Liver (tissue), 9 donors: ENCODE measurements around the gene ERC2. TPM values are rescaled to one million over a fixed set of nuclear protein-coding genes. Genes with fewer than 3 reads are reported as not detected.

Source experiments
- DNase-seq: peaks from one replicate; pipeline ENCODE4 v3.0.0-alpha.2; 2017; ENCODE audit warnings: low spot score
- H3K27ac ChIP-seq, 2 donors: one replicate each; pipeline ENCODE4 v1.7.0; 2013; ENCODE audit warnings: inconsistent platforms in 2 of 2, low read length in 2 of 2, control low read depth in 1 of 2, low read depth in 1 of 2, mild to moderate bottlenecking in 1 of 2
- H3K27me3 ChIP-seq, 4 donors: one replicate each; pipeline versions ENCODE4 v1.6.1 to v1.7.0; 2013; ENCODE audit warnings: low read length in 3 of 4, inconsistent platforms in 1 of 4, mild to moderate bottlenecking in 1 of 4, moderate library complexity in 1 of 4; ENCODE audit not compliant: control insufficient read depth in 4 of 4, insufficient read depth in 4 of 4
- H3K36me3 ChIP-seq, 4 donors: one replicate each; pipeline versions ENCODE4 v1.6.1 to v1.7.0; 2013; ENCODE audit warnings: low read length in 3 of 4, mild to moderate bottlenecking in 3 of 4, low read depth in 1 of 4, moderate library complexity in 1 of 4; ENCODE audit not compliant: control insufficient read depth in 4 of 4, insufficient read depth in 3 of 4
- H3K4me1 ChIP-seq, 4 donors: one replicate each; pipeline versions ENCODE4 v1.6.1 to v1.7.0; 2013; ENCODE audit warnings: low read length in 3 of 4, mild to moderate bottlenecking in 3 of 4, moderate library complexity in 1 of 4; ENCODE audit not compliant: control insufficient read depth in 4 of 4, insufficient read depth in 4 of 4
- H3K4me3 ChIP-seq, 3 donors: one replicate each; pipeline versions ENCODE4 v1.6.1 to v1.7.0; 2013; ENCODE audit warnings: low read length in 3 of 3, control low read depth in 1 of 3, low read depth in 1 of 3, mild to moderate bottlenecking in 1 of 3
- H3K9ac ChIP-seq, 2 donors: one replicate each; pipeline ENCODE4 v1.7.0; 2013; ENCODE audit warnings: low read length in 2 of 2, mild to moderate bottlenecking in 2 of 2, moderate library complexity in 2 of 2, control low read depth in 1 of 2, low read depth in 1 of 2
- H3K9me3 ChIP-seq, 4 donors: one replicate each; pipeline versions ENCODE4 v1.6.1 to v1.7.0; 2013; ENCODE audit warnings: low read length in 3 of 4; ENCODE audit not compliant: control insufficient read depth in 4 of 4
- CTCF ChIP-seq: fragments of 150-350 bp; IDR thresholded peaks from 2 replicates; pipeline ENCODE4 v1.5.1; 2017; ENCODE audit warnings: improper control_type of control experiment, low read depth, low read length; ENCODE audit not compliant: missing input control
- FOXA1 ChIP-seq: IDR thresholded peaks from 2 replicates; pipeline ENCODE4 v1.6.1; 2016; ENCODE audit warnings: antibody characterized with exemption
- FOXA2 ChIP-seq: IDR thresholded peaks from 2 replicates; pipeline ENCODE4 v1.6.1; 2016; ENCODE audit warnings: antibody characterized with exemption
- HNF4A ChIP-seq, 2 donors: conservative IDR thresholded peaks; 2 replicates each; pipeline ENCODE4 v1.6.1; 2016; ENCODE audit warnings: antibody characterized with exemption in 2 of 2, mild to moderate bottlenecking in 2 of 2
- HNF4G ChIP-seq: IDR thresholded peaks from 2 replicates; pipeline ENCODE4 v1.6.1; 2016; ENCODE audit warnings: antibody characterized with exemption
- JUND ChIP-seq, 2 donors: IDR thresholded peaks; 2 replicates each; pipeline ENCODE4 v1.6.1; 2016; ENCODE audit warnings: antibody characterized with exemption in 2 of 2
- MAX ChIP-seq: IDR thresholded peaks from 2 replicates; pipeline ENCODE4 v1.6.1; 2016; ENCODE audit warnings: antibody characterized with exemption
- NR2F2 ChIP-seq: IDR thresholded peaks from 2 replicates; pipeline ENCODE4 v1.6.1; 2016; ENCODE audit warnings: antibody characterized with exemption
- RAD21 ChIP-seq, 2 donors: IDR thresholded peaks; 2 replicates each; pipeline ENCODE4 v1.6.1; 2016; ENCODE audit warnings: antibody characterized with exemption in 2 of 2, mild to moderate bottlenecking in 2 of 2
- TAF1 ChIP-seq: conservative IDR thresholded peaks from 2 replicates; pipeline ENCODE4 v1.6.1; 2016; ENCODE audit warnings: antibody characterized with exemption, mild to moderate bottlenecking
- YY1 ChIP-seq: IDR thresholded peaks from 2 replicates; pipeline ENCODE4 v1.6.1; 2016; ENCODE audit warnings: antibody characterized with exemption, mild to moderate bottlenecking
- ZBTB33 ChIP-seq: IDR thresholded peaks from 2 replicates; pipeline ENCODE4 v1.6.1; 2016; ENCODE audit warnings: antibody characterized with exemption
- WGBS: extraction: QIAGEN DNeasy Blood & Tissue Kit; methylation state at CpG from one replicate; pipeline ENCODE4 v1.1.7; 2013; 5-methylcytosine and 5-hydroxymethylcytosine counted together
- polyA plus RNA-seq, 2 donors: library from polyadenylated mRNA; stranded (reverse) in 1 of 2; unstranded in 1 of 2; fragments of 200-250 nt in 1 of 2; fragments of >200 nt in 1 of 2; fragmentation: Nextera tagmentation in 1 of 2; extraction: Ambion mirVana in 1 of 2; gene quantifications; one replicate each; pipeline versions ENCODE4 v1.2.1 to v1.2.3, GENCODE V29; 2013 to 2015
- total RNA-seq, 2 donors: library from RNA; depleted of rRNA; stranded (reverse); fragments of >200 nt; gene quantifications; one replicate each; pipeline ENCODE4 v1.2.3, GENCODE V29; 2014
- donor health status: healthy.
- donor health status: healthy.
- donor health status: healthy.
- donor health status: healthy.
- donor health status: healthy.

The ERC2 gene
- total and polyA plus RNA-seq, 4 donors: 0.14 to 0.25 TPM; not detected in 2

- no peak for TF ChIP-seq FOXA2
- TF ChIP-seq CTCF: no peak
- no peak for TF ChIP-seq MAX
- TF ChIP-seq ZBTB33: no peak
- TF ChIP-seq RAD21 (IDR thresholded peaks at IDR 0.05): no peak
- no peak for TF ChIP-seq NR2F2
- TF ChIP-seq FOXA1: no peak
- no peaks in the 10 kb centered on the region for H3K36me3 ChIP-seq
- 89% methylated on average over 11 of the region's 11 CpGs for WGBS
Measured at GRCh38 chr3:55554634-55555425, 913.4 kb downstream of the ERC2 start.

GRCh38 chr3:55551644-55552043 lies 916.6 kb downstream of the ERC2 start:
- Histone ChIP-seq H3K27me3 (no peaks in the 10 kb centered on the region), H3K4me3 (no peak overlapping the region)

More at GRCh38 chr3:55554634-55555425, 913.4 kb downstream of the ERC2 start:
- Histone ChIP-seq H3K27ac (no peak overlapping the region), H3K9ac (no peak overlapping the region), H3K9me3 (no peaks in the 10 kb centered on the region), H3K27me3 (no peaks in the 10 kb centered on the region), H3K4me3 (no peak overlapping the region), H3K4me1 (no peaks in the 10 kb centered on the region)
- no peak for DNase-seq

GRCh38 chr3:55549177-55549576 lies 919.1 kb downstream of the ERC2 start:
- 85% methylated on average over 6 of the region's 6 CpGs for WGBS
- no peak for DNase-seq
- Histone ChIP-seq H3K4me3 (no peak overlapping the region), H3K27me3 (no peaks in the 10 kb centered on the region), H3K27ac (no peak overlapping the region), H3K4me1 (no peaks in the 10 kb centered on the region), H3K9ac (no peak overlapping the region), H3K9me3 (no peaks in the 10 kb centered on the region), H3K36me3 (no peaks in the 10 kb centered on the region)
- TF ChIP-seq NR2F2 (no peak), RAD21 (IDR thresholded peaks at IDR 0.05) (peak in 1 of 2 donors; percentile 25), CTCF (peak; percentile 12), YY1 (no peak), ZBTB33 (no peak), FOXA2 (no peak), HNF4A (conservative IDR thresholded peaks at IDR 0.05) (no peak)

More at GRCh38 chr3:55551644-55552043, 916.6 kb downstream of the ERC2 start:
- Histone ChIP-seq H3K4me1 (no peaks in the 10 kb centered on the region), H3K27ac (no peak overlapping the region), H3K9ac (no peak overlapping the region), H3K36me3 (no peaks in the 10 kb centered on the region), H3K9me3 (no peaks in the 10 kb centered on the region)
- 90% methylated on average over 3 of the region's 3 CpGs for WGBS
- no peak for DNase-seq
- TF ChIP-seq FOXA1 (no peak), TAF1 (no peak), JUND (IDR thresholded peaks at IDR 0.05) (no peak), HNF4G (no peak)
